HFFc6 (cell line): ENCODE data around the gene SOS1. TPM values are rescaled to one million over a fixed set of nuclear protein-coding genes. Genes with fewer than 3 reads are reported as not detected.

Experiments
- DNase-seq: peaks from one replicate; pipeline ENCODE4 v3.0.0-alpha.2; 2018
- H3K27ac Mint-ChIP-seq: 2 replicates; pipeline ENCODE4 v1.8.0; 2020; ENCODE audit warnings: mild to moderate bottlenecking, mixed read lengths
- H3K27me3 Mint-ChIP-seq: 2 replicates; pipeline ENCODE4 v1.8.0; 2021; ENCODE audit warnings: mild to moderate bottlenecking, moderate library complexity, mixed read lengths; ENCODE audit not compliant: insufficient read depth
- H3K36me3 Mint-ChIP-seq: 2 replicates; pipeline ENCODE4 v1.8.0; 2021; ENCODE audit warnings: low read depth, mixed read lengths
- H3K4me1 Mint-ChIP-seq: 2 replicates; pipeline ENCODE4 v1.8.0; 2020; ENCODE audit warnings: low read depth, mixed read lengths
- H3K4me3 Mint-ChIP-seq: 2 replicates; pipeline ENCODE4 v1.8.0; 2020; ENCODE audit warnings: mild to moderate bottlenecking, moderate library complexity, mixed read lengths
- H3K9me3 Mint-ChIP-seq: 2 replicates; pipeline ENCODE4 v1.8.0; 2020; ENCODE audit warnings: mild to moderate bottlenecking, mixed read lengths
- total RNA-seq, 6 experiments: library from RNA; stranded (reverse); fragmentation: NEBNext Ultra II Directional; extraction: Animal tissue kit (Norgen Biotek cat#: 25700); gene quantifications; 2 replicates in 1 of 6; 3 replicates in 5 of 6; pipeline ENCODE4 v1.2.3, GENCODE V29; 2021
- TF ChIP-seq, protein P1 (sequence below): fragments of 200-600 bp; sonication (generic); IDR thresholded peaks from 2 replicates; pipeline ENCODE4 v1.5.0; 2021; ENCODE audit warnings: antibody characterized with exemption, mild to moderate bottlenecking

SOS1 gene
- total RNA-seq, 6 experiments from 2014 or later = 20.9 to 31.4 (median 24.6) TPM

DNA sequence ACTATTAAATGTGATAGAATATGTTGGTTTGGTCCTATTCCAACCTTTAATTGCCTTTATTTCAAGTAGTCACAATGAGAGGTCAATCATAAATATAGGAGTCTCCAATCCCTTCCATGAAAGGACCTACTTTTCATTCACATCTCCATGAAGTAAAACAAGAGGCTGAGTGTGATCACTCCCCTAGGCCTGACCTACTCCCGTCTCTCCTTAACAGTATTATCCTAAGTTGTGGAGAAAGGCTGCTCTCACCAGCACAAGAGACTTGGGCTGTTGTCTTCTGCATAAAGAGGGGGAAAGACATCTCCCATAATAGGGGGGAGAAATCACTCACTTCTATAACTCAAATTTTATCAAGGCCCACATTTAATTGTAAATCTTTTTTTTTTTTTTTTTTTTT is 105.4 kb downstream of the SOS1 start:
- H3K36me3 Mint-ChIP-seq = peaks cover 6% of the 10 kb centered on the region; the same call in 1 of the 2 replicates
- DNase-seq = no peak
- no peak overlapping the region for H3K27ac Mint-ChIP-seq
- TF ChIP-seq, protein P1, sequence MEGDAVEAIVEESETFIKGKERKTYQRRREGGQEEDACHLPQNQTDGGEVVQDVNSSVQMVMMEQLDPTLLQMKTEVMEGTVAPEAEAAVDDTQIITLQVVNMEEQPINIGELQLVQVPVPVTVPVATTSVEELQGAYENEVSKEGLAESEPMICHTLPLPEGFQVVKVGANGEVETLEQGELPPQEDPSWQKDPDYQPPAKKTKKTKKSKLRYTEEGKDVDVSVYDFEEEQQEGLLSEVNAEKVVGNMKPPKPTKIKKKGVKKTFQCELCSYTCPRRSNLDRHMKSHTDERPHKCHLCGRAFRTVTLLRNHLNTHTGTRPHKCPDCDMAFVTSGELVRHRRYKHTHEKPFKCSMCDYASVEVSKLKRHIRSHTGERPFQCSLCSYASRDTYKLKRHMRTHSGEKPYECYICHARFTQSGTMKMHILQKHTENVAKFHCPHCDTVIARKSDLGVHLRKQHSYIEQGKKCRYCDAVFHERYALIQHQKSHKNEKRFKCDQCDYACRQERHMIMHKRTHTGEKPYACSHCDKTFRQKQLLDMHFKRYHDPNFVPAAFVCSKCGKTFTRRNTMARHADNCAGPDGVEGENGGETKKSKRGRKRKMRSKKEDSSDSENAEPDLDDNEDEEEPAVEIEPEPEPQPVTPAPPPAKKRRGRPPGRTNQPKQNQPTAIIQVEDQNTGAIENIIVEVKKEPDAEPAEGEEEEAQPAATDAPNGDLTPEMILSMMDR = no peak
- H3K4me3 Mint-ChIP-seq = no peak overlapping the region
- no peaks in the 10 kb centered on the region for H3K27me3 Mint-ChIP-seq
- no peaks in the 10 kb centered on the region for H3K9me3 Mint-ChIP-seq
- H3K4me1 Mint-ChIP-seq = no peaks in the 10 kb centered on the region

DNA sequence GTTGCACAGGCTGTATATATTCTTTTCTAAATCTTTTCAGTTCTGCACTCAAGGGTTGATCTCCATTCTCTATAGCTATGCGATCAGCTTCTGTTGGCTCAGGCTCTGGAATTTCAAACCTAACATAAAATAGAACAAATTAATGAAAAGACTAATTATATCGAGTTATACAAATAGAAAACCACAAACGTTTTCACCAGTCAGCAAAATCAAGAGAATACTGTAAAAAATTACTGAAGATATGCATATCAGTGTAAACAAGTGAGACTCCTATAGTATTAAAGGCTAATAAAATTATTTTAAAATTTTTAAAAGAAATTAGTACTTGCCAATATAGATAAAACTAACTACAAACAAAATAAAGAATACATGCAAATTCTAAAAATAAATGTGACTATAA is 107.0 kb downstream of the SOS1 start:
- H3K27ac Mint-ChIP-seq = no peak overlapping the region
- peaks cover 3% of the 10 kb centered on the region for H3K4me1 Mint-ChIP-seq
- H3K4me3 Mint-ChIP-seq = no peak overlapping the region
- no peaks in the 10 kb centered on the region for H3K27me3 Mint-ChIP-seq
- TF ChIP-seq, protein P1 = no peak
- peaks cover 11% of the 10 kb centered on the region; the same call in 1 of the 2 replicates for H3K36me3 Mint-ChIP-seq
- DNase-seq = no peak
- no peaks in the 10 kb centered on the region for H3K9me3 Mint-ChIP-seq

DNA sequence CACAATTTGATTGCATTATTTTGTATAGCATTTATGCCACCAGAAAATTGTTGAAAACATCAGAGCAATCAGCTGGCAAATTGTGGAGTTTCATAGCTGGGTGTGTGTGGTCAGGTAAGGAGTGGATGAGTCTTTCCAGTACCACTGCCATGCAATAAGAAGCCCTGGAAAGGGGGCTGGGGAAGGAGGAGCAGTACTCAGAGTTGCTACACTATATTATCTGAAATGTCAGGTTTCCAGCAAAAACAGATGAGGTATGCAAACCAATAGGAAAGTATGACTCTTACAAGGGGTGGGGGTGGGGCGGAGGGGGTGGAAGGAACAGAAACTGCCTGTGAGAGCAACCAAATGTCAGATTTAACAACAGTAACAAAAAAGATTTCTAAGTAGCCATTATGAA is 112.2 kb downstream of the SOS1 start:
- no peak for DNase-seq
- Mint-ChIP-seq H3K4me3 (no peak overlapping the region), H3K4me1 (peaks cover 6% of the 10 kb centered on the region), H3K9me3 (no peaks in the 10 kb centered on the region), H3K27me3 (no peaks in the 10 kb centered on the region; the same call in 1 of the 2 replicates), H3K36me3 (peaks cover 21% of the 10 kb centered on the region; the same call in 1 of the 2 replicates), H3K27ac (no peak overlapping the region)
- TF ChIP-seq, protein P1 = no peak

DNA sequence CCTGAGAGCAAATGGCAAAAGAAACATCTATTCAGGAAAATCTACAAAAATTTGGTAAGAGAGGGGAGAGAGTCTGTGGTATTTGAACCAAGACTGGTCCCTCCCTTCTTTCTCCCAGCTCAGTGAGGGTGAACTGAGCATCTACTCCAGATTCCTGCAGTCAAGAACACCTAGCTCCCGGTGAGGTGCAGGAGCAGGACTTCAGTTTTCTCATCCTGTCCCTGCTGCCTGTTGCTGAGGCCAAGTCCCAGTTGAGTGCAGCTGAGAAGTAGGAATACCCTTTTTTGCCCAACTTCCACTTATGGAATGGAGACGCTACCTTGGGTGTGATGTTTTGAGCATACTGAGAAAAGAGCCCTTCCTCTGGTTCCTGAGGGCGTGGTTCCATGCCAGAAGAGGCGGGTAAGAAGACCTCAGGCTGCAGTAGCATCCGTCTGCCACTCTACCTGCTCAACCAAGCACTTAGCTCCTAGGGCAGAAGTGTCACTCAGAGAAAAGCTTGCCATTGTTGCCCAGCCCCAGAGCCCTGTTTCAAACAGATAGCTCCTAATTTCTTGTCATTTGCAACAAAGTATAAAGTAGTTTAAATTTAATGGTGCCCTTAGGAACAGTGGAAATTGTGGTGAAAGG is 112.9 kb downstream of the SOS1 start:
- 0 out of 2 replicates have a peak overlapping the region, but pooled peaks have one; percentile 11 for H3K27ac Mint-ChIP-seq
- DNase-seq = no peak
- no peaks in the 10 kb centered on the region for H3K9me3 Mint-ChIP-seq
- TF ChIP-seq, protein P1 = no peak
- H3K27me3 Mint-ChIP-seq = no peaks in the 10 kb centered on the region; the same call in 1 of the 2 replicates
- peaks cover 16% of the 10 kb centered on the region; the same call in 1 of the 2 replicates for H3K36me3 Mint-ChIP-seq
- no peak overlapping the region for H3K4me3 Mint-ChIP-seq
- H3K4me1 Mint-ChIP-seq = peaks cover 6% of the 10 kb centered on the region

DNA sequence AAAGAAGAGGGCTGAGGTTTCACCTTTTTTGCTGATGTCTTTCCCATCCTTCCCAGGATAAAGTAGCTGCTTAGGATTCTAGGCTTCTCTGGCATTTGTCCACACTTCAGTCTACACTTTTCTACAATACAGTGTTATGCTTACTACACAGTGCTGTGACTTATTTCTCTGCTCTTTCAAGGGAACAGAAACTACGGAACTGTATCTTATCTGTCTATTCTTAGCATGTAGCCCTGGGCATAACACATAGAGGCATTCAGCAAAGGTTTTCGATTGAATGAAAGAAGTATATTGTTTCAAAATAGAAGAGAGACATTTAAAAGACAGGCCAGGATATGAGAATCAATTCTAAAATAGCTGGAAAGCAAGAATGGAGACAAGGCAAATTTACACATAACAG is 120.3 kb downstream of the SOS1 start:
- Mint-ChIP-seq H3K27me3 (no peaks in the 10 kb centered on the region), H3K9me3 (no peaks in the 10 kb centered on the region), H3K27ac (no peak overlapping the region), H3K4me3 (no peak overlapping the region), H3K36me3 (peaks cover 18% of the 10 kb centered on the region), H3K4me1 (peaks cover 30% of the 10 kb centered on the region)
- no peak for DNase-seq
- TF ChIP-seq, protein P1 = no peak
